Testis (tissue), 3 donors: ENCODE results near the gene HOXD11. TPM values are rescaled to one million over a fixed set of nuclear protein-coding genes. Genes with fewer than 3 reads are reported as not detected.

Experiments
- DNase-seq: peaks from one replicate; pipeline ENCODE4 v3.0.0-alpha.2; 2019
- H3K27ac ChIP-seq, 2 donors: fragments of 200-600 bp; sonication (generic); one replicate each; pipeline ENCODE4 v1.5.1; 2019
- H3K27me3 ChIP-seq: fragments of 200-600 bp; sonication (generic); one replicate; pipeline ENCODE4 v1.5.1; 2019
- H3K36me3 ChIP-seq: fragments of 200-600 bp; sonication (generic); one replicate; pipeline ENCODE4 v1.5.1; 2017; ENCODE audit warnings: low read depth; ENCODE audit errors: missing control alignments
- H3K4me1 ChIP-seq: fragments of 200-600 bp; sonication (generic); one replicate; pipeline ENCODE4 v1.5.1; 2019
- H3K4me3 ChIP-seq, 2 donors: fragments of 200-600 bp; sonication (generic); one replicate each; pipeline ENCODE4 v1.5.1; 2017 to 2019
- H3K9me3 ChIP-seq: fragments of 200-600 bp; sonication (generic); one replicate; pipeline ENCODE4 v1.5.1; 2017
- CTCF ChIP-seq, 3 experiments: fragments of 450-650 bp in 2 of 3; fragments of 200-600 bp in 1 of 3; sonication (generic) in 1 of 3; IDR thresholded peaks; one replicate each; pipeline ENCODE4 v1.5.1; 2016 to 2019; ENCODE audit warnings: antibody characterized with exemption in 3 of 3, mild to moderate bottlenecking in 2 of 3, moderate library complexity in 1 of 3
- POLR2A ChIP-seq: fragments of 450-650 bp; IDR thresholded peaks from one replicate; pipeline ENCODE4 v1.6.1; 2017; ENCODE audit warnings: antibody characterized with exemption, mild to moderate bottlenecking, moderate library complexity
- WGBS, 2 donors: methylation state at CpG; one replicate each; pipeline ENCODE4 v1.1.5; 2018; 5-methylcytosine and 5-hydroxymethylcytosine counted together
- intact Hi-C: fragments of 100-400 bp; cut with DNase I; formaldehyde crosslinking; loops from one replicate; pipeline ENCODE4 v1.15.1; 2023; ENCODE audit warnings: low total_unique reads
- polyA plus RNA-seq: library from polyadenylated mRNA; stranded (reverse); fragments of 350-450 nt; fragmentation: Illumina TruSeq; extraction: RNeasy Lipid Tissue Mini Kit (QIAGEN cat#74804); gene quantifications from one replicate; pipeline ENCODE4 v1.2.3, GENCODE V29; 2014; ENCODE audit warnings: low read depth, low replicate concordance; ENCODE audit not compliant: insufficient read depth
- total RNA-seq, 2 donors: library from RNA; depleted of rRNA; stranded (reverse); fragments of >200 nt; gene quantifications; one replicate each; pipeline ENCODE4 v1.2.3, GENCODE V29; 2016

The HOXD11 gene
- total and polyA plus RNA-seq, 3 donors from 2014 or later, result 0.29 to 1.7 (median 0.62) TPM

DNA sequence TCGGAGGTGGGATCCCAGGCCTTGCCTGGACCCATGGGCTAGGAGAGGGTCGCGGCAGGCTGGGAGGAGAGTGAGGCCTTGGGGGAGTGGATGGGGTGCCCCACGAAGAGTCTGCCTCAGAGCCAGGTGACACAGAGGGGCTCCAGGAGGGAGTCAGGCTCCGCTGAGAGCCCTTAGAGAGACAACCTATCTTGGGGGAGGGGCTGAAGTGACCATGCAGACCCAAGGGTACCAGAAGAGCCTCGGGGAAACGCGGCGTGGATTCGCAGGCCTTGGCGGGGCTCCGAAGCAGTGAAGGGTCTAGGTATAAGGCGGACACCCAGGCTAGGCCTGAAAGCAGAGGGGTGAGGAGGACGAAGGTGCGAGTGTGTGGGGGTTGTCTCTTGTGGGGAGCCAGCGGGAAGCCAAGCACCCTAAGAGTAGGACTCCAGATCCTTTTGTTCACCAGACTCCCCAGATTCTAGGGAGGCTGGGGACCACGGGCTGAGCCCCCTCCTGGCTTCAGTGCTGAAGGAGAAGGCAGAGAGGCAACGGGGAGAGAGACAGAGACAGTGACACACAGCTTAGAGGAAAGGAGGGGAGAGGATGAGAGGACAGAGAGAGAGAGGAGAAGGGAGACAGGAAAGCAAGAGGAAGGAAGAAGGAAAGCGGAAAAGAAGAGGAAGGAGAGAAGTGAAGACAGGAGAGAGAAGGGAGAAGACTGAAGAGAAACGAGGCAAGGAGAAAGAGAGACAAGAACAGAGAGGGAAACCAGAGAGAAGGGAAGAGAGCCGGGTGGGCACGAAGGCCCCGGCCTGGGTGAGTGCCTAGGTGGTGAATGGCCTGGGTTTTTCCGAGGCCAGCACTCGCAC is 1.1 kb upstream of the HOXD11 start:
- no peak overlapping the region for H3K27ac ChIP-seq
- H3K4me3 ChIP-seq, result no peak overlapping the region
- TF ChIP-seq CTCF (IDR thresholded peaks at IDR 0.05), result no peak
- no peak for TF ChIP-seq POLR2A
- H3K27me3 ChIP-seq, result no peaks in the 10 kb centered on the region
- intact Hi-C loops, result no loop called here
- H3K9me3 ChIP-seq, result no peaks in the 10 kb centered on the region
- no peaks in the 10 kb centered on the region for H3K36me3 ChIP-seq
- peaks cover 6% of the 10 kb centered on the region for H3K4me1 ChIP-seq
- DNase-seq, result no peak
- 30 to 32% methylated on average over 24 to 25 of the region's 25 CpGs for WGBS, 2 donors

DNA sequence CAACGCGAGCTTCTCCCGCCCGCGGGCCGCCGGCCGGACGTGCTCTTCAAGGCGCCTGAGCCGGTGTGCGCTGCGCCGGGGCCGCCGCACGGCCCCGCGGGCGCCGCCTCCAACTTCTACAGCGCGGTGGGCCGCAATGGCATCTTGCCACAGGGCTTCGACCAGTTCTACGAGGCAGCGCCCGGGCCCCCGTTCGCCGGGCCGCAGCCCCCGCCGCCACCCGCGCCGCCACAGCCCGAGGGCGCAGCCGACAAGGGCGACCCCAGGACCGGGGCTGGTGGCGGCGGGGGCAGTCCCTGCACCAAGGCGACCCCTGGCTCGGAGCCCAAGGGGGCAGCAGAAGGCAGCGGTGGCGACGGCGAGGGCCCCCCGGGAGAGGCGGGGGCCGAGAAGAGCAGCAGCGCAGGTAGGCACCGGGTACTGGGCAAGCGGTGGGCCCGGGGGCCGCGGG is 676 bp downstream of the HOXD11 start:
- WGBS, 2 donors, result 4% methylated on average over 20 of the region's 59 CpGs; no CpG with 5 or more reads in 1 of the 2 donors
- Histone ChIP-seq H3K4me1 (peaks cover 6% of the 10 kb centered on the region), H3K4me3 (peak overlapping the region in 1 of 2 donors; percentile 7), H3K9me3 (no peaks in the 10 kb centered on the region), H3K27me3 (no peaks in the 10 kb centered on the region), H3K27ac (no peak overlapping the region), H3K36me3 (no peaks in the 10 kb centered on the region)
- no peak for TF ChIP-seq CTCF (IDR thresholded peaks at IDR 0.05)
- no peak for TF ChIP-seq POLR2A
- intact Hi-C loops, result no loop called here
- no peak for DNase-seq

DNA sequence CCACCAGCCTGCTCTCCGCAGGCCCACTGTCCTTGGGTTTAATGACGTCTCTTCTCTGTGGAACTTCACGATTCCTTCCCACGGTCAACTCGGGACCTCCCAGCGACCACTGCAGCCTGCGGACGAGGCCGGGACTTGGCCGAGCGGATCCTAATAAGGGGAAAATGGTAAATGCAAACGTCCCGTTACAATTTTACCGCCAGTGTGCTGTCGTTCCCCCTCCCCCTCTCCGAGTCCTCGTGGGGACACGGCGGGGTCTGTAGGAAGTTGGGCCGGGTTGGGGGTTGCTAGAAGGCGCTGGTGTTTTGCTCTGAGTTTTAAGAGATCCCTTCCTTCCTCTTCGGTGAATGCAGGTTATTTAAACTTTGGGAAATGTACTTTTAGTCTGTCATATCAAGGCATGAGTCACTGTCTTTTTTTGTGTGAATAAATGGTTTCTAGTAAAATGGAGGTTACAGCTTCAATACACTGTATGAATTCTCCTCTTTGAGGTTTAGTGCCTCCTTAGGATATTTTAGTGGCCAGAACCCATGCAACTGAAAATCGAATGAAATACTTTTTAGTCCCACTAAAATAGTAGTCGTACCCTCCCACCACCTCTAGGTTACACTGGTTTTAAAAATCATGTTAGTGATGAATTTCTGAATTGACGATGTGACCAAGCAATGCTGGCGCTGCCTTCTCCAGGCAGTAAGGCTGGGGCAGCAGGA is 2.3 kb downstream of the HOXD11 start:
- Histone ChIP-seq H3K9me3 (no peaks in the 10 kb centered on the region), H3K27me3 (no peaks in the 10 kb centered on the region), H3K36me3 (no peaks in the 10 kb centered on the region), H3K27ac (peak overlapping the region in 1 of 2 donors; percentile 11), H3K4me3 (peak overlapping the region in 1 of 2 donors; percentile 26), H3K4me1 (peaks cover 4% of the 10 kb centered on the region)
- 31 to 36% methylated on average over 26 of the region's 26 CpGs for WGBS, 2 donors
- TF ChIP-seq CTCF (IDR thresholded peaks at IDR 0.05), result no peak
- intact Hi-C loops, result no loop called here
- no peak for DNase-seq

DNA sequence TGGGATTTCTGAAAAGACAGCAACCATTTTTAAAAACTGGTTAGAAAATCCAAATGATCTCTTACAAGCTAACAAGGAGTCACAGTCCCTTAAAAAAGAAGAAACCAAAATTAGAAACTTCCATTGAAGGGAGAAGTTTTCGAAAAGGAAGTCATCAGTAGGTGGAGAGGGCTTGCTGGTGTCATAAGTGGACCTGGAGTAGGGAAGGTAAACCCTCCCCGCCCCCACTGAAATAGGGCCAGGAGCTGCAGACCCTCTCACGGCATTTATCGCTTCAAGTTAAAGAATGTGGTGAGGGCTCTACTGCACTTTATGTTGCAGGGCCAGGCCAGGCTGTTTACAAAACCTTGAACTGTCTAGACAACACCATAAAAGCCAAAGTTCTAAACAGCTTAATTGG is 2.9 kb downstream of the HOXD11 start:
- Histone ChIP-seq H3K4me1 (peaks cover 2% of the 10 kb centered on the region), H3K4me3 (peak overlapping the region in 1 of 2 donors; percentile 26), H3K9me3 (no peaks in the 10 kb centered on the region), H3K27me3 (no peaks in the 10 kb centered on the region), H3K36me3 (no peaks in the 10 kb centered on the region), H3K27ac (no peak overlapping the region)
- WGBS, 2 donors, result 54 to 62% methylated on average over 4 of the region's 4 CpGs
- DNase-seq, result no peak
- intact Hi-C loops, result no loop called here
- TF ChIP-seq CTCF (IDR thresholded peaks at IDR 0.05) (no peak), POLR2A (no peak)
